ENCODE results near the gene GPR157.

The GPR157 gene

GRCh38 chr1:9059891-9060744, 68.8 kb downstream of the GPR157 start:
- no peak for DNase-seq

GRCh38 chr1:9058465-9058864, 70.4 kb downstream of the GPR157 start:
- DNase-seq, result peak; percentile 26

GRCh38 chr1:9057851-9058250, 71.1 kb downstream of the GPR157 start:
- no peak for DNase-seq

- no peak for DNase-seq
These were observed 76.4 kb downstream of the GPR157 start for GRCh38 chr1:9052272-9053049.

- no peak for DNase-seq
These were observed 77.5 kb downstream of the GPR157 start for GRCh38 chr1:9051379-9051778.

GRCh38 chr1:9050803-9051202, 78.1 kb downstream of the GPR157 start:
- DNase-seq, result no peak

Measured in fibroblast of upper back skin (primary cell).